Activated CD4-positive, CD25-positive, alpha-beta regulatory T cell treated with anti-CD3 and anti-CD28 coated beads, Interleukin-2, amount 50 U/mL, for 16 hours (primary cell): ENCODE data around the gene CCKAR.

Experiments used
- DNase-seq: peaks from one replicate; pipeline ENCODE4 v3.0.0-alpha.2; 2020; ENCODE audit warnings: low read depth, low spot score

Gene CCKAR

DNA sequence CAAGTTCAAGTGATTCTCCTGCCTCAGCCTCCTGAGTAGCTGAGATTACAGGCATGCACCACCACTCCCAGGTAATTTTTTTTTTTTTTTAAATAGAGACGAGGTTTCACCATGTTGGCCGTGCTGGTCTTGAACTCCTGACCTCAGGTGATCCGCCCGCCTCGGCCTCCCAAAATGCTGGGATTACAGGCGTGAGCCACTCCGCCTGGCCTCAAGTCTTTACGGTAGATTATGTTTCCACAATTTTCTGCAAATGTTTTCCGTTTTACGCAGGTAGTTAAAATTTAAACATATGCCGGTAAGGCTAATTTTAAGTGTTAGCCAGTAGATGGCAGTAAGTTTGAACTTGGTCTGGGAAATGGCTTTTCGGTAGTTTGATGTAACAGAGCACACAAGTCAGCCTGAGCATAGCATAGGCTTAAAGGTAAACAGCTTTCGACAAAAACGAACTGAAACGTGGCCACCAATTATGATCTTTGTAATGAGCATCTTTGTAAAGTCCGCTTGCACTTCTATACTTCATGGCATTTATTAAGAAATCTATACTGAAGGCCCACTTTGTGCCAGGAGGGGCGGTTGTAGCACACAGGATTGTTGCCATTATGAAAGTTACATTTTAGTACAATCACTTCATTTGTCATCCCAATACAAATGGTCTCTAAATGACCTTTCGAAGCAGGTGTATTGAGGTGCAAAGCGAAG lies 31.1 kb downstream of the CCKAR start:
- no peak for DNase-seq

DNA sequence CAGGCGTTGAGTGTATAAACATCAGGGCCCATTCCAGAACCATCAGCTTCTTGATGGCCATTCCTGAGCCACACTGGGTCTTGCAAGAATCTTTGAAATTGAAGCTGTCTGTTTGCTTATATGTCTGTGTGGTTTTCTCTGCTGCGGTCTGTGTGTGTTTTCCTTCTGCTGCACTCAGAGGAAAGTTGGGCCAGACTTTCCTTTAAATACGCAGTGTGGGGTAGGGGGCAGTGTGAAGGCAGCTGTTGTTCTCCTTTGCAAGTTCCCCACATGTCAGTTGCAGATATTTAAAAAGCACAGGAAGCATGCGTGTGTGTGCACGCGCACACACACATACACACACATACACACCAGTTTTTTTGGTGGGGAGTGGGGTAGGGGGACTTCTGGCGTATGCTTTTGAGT lies 32.1 kb downstream of the CCKAR start:
- DNase-seq = no peak

DNA sequence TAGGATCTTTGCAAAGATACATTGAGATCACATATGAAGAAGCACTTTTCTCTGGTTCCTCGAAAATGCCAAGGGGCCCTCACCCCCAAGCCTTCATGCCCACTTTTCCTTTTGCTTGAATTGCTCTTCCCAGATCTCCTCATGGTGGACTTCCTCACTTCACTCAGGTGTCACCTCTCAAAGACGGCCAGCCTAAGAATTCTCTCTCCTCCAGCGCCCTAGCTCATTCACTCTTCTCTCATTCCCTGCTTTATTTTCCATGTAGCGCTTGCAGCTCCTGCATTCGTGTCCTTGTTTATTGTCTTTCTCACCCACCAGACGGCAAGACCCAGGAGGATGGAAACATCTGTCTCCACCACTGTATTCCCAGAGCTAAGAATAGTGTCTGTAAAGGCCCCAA lies 32.9 kb downstream of the CCKAR start:
- DNase-seq = no peak

DNA sequence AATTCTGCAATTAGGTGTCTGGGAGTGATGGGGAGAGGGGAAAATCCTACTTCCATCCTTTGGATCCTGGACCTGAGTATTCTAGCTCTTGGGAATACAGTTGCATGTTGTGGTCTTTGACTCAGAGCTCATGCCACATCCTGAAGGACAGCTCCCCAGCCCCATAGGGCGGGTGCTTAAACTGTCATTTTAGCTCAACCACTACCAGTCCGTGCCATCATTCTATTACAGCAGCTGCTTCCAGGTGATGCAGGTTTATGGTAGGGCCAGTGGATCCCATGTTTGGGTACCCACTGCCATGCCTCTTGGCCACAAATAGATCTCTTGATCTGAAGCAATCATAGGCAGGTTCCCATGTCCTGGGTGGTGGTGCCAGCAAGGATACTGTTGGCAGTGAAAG lies 34.7 kb downstream of the CCKAR start:
- DNase-seq = no peak

DNA sequence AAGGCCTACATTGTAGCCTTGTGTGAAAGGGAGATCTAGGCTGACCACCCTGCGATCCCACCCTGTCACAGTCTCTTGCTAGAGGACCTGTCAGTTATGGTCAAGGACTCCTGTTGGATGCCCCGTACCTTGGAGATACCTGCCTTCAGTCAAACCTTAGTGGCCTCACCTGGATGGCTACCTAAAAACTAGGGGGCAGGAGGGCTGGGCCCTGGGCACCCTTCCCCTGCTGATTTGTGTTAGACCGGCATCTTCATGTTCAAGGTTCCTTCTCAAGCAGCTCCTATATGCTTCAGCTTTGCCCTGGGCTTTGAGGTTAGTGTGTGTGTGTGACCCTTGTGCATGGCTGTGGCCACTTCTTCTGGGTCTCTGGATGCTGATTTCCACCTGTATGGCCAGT lies 35.3 kb downstream of the CCKAR start:
- DNase-seq = no peak

DNA sequence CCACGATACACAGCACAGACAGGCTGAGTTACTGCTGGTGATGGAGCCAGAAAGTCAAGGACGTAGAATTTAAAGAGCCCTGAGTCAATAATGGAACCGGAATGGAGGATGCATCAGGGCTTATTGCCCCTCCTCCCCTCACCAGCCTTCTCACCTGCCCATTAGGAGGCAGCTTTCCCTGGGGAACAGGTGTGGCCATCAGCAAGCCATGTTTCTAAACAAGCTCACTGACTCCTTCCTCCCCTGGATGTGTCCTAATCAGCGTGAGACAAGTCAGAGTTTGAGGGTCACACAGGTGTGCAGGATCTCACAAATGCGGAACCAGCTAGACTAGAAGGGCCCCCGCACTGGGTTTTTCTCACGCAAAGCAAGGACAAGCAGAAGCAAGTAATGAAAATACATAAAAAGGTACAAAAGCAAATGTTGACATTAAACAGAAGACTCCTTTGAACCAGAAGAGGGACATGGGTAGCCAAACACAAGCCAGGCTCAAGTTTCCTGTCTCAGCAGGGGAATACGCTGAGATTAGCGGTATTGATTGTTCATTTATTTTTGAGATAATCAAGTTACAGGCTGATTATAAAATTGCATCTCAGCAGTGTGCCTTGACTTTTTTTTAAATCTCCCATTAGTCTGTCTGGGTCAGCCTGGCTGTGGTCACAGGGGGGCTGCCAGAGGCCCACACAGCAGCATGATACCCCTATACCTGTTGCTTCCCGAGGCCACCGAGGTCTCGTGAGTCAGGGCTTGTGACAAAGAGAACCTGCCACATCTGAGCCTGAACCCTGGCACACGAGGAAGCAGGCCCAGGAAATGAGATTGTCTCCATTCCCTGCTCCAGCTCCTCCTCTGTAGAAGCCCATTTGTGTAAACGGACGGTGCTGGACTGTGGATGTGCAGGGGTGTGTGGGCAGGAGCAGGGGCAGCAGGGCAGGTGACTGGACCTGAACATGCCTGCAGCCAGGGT lies 37.4 kb downstream of the CCKAR start:
- DNase-seq = no peak

DNA sequence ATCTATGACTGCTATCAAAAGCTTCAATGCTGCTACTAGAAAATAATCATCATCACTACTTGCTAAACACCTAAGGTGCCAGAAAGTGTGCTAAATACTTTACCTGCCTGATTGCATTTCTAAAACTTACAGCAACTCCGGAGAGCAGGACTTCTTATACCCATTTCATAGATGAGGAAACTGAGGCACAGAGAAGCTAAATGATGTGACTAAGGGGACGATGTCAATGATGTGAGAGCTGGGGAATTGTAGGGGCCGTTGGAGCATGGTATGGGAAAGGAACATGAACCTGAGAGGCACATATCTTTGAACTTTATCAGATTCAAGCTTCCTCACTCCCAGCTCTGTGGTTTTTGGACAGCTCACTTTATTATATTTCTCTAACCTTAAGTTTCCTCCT lies 38.7 kb downstream of the CCKAR start:
- DNase-seq = no peak

DNA sequence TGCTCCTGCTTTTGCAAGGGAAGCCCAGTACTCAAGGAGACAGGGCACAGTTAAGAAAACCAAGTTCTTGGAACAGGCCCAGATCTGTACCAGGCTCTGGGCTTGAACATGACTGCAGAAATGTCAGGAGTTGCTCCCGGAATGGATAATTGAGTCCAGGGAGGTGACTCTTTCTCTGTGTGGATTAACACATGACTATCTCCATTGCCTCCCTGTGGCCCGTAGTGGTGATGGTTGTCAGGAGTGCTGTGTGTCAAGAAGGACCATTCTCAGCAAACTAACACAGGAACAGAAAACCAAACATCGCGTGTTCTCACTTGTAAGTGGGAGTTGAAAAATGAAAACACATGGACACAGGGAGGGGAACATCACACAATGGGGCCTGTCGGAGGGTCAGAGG lies 39.9 kb downstream of the CCKAR start:
- no peak for DNase-seq

DNA sequence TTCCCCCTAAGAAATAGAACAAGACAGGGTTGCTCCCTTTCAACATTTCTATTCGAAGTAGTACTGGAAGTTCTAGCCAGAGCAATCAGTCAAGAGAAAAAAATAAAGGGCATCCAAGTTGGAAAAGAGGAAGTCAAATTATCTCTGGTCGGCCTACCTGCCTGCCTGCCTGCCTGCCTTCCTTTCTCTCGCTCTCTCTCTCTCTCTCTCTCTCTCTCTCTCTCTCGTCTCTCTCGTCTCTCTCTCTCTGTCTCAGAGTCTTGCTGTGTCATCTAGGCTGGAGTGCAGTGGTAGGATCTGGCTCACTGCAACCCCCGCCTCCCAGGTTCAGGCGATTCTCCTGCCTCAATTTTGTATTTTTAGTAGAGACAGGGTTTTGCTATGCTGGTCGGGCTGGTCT lies 42.9 kb downstream of the CCKAR start:
- no peak for DNase-seq

DNA sequence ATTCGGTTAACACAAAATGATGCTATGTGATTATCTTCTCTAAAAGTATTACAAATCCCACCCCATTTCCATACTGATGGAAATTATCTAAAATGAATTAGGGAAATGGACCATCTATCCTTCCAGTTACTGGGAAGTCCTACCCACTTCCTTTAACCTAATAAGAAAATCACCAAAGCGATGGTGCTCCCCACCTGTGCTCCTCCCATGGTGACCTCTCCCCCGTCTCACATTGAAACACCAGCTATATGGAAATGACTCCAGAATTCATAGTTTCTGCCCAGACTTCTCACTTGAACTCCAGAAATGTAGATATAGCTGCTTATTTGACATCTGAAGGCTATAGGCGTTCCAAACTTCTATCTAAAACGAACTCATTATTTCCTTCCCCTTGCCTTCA lies 48.5 kb downstream of the CCKAR start:
- no peak for DNase-seq

DNA sequence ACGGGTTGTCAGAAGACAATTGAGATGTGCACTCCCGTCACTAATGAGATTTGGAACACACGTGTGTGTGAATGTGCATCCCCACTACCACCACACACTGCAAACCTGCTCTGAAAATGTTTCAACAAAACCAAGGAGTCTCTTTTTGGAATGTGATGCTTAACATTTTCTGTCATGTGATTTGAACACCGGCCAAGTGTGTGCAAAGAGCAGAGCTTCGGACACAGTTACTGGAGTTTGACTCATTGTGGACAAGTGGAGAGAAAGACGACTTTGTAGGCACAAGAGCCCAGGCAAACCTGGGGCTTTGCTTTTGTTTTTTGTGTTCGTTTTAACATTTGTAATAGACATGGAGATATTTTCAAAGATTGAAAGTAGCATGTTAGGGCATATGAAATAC lies 49.2 kb downstream of the CCKAR start:
- DNase-seq = no peak

DNA sequence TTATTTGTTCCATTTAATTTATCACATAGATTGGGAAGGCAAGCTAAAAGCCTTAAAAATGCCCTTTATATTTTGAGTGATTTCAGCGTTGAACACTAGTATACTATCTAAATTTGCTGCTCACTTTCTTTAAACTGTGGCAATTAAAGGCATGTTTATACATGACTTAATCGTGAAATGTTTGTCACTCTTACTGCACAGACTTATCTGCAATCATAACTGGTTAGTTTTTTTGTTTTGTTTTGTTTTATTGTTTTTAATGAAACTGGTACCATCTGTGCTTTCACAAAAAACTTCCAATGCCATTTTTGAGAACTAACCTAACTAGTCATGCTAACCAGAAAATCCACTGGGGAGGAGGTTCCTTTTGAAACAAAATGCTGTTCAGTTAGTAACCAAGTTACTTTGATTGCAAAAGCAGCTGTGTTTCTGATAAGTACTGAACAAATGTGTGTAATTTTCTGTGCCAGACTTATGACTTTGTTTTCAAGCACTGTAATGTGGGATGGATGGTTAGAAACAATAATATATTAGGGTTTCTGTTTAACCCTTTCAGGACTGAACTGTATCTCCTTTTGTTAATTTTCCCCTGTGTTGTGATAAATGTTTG lies 56.1 kb downstream of the CCKAR start:
- DNase-seq = no peak

DNA sequence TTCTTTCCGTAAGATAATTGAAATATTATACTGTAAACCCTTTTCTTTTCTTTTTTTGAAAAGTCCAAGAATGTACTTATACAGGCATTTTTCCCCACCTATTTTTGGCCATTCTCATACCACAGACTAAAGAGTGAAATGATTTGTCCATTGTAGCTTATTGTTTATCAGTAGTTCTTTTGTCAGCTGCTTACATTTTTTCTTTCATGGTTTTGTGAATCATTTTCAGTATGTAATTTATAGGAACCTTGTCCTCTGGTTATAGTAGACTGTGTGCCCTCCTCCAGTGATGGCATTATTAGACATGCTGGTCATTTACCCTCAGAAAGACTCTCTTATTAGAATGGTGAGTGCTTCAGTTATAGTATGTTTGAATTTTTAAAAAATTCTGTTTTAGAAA lies 56.7 kb downstream of the CCKAR start:
- DNase-seq = no peak

DNA sequence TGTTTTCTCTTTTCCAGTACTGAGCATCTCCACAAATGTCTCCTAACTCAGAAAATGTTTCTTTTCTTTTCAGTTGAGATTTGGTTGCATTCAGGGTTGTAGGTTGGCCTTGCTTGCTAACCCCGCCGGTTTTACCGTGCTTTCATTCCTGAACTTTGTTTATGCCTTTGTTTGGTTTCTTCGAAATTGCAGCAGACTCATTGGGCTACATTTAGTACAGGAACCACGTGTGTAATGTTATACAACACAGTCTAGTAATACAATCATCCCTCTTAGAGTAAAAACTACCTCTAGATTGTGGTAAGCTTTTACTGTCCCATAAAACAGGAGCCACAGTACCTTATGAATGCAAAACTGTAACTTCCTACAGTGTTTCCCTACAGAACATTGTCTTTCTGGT lies 57.9 kb downstream of the CCKAR start:
- DNase-seq = no peak

DNA sequence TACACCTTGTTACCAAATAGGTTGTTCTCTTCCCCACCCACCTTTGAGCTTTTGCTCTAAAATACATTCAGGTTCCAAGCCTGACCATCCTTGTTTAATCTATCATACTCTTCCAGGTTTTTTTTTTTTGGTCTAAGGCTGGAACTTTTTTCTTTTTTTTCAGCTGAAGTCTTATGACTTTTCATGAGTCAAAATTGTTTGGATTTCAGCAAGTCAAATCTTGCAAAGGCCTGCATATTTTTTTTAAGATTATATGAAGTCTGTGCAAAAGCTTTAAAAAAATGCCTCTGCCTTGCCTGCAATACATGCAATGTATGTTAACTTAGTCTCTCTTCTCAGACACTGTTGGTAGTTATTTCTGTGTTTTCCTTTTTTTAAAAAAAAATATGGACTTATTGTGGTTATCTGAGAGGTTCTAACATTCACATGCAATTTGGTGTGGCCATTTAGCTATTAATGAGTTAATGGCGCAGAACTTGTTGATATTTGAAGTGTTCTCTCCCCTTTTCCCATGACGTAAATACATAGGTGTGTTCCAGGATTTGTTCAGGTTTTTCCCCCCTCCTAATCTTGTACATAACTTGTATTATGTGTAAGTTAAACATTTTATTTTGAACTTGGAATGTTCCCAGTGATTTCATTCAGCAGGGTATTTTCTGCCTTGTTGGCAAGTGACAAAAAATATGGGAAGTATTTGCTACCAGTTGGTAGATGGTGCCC lies 58.7 kb downstream of the CCKAR start:
- DNase-seq = no peak
